ENCODE measurements around the gene EXOSC10.
"Not testable (repeated sequence)": the region's sequence is repeated elsewhere in the genome, so short reads cannot be mapped to it uniquely, and the experiment has no call there.

GRCh38 chr1:11019358-11019757 is 80.3 kb downstream of the EXOSC10 start:
- not testable (repeated sequence) for TF ChIP-seq POLR2A (IDR thresholded peaks at IDR 0.05; ENCODE audit: low read depth, low read length); CTCF (conservative IDR thresholded peaks at IDR 0.05; ENCODE audit: low read depth, low read length); RFX5 (IDR thresholded peaks at IDR 0.05; ENCODE audit: low read depth, low read length); RAD21 (IDR thresholded peaks at IDR 0.05; ENCODE audit: low read length); MXI1 (IDR thresholded peaks at IDR 0.05; ENCODE audit: borderline replicate concordance, low read depth, low read length); CHD1 (IDR thresholded peaks at IDR 0.05; ENCODE audit: low read depth, low read length); MAZ (IDR thresholded peaks at IDR 0.05; ENCODE audit: borderline replicate concordance, low read depth, low read length); USF2 (IDR thresholded peaks at IDR 0.05; ENCODE audit: low read depth, low read length); CEBPB (IDR thresholded peaks at IDR 0.05; ENCODE audit: low read depth, low read length)

All from IMR-90 (cell line).